ENCODE results near the gene NR2E1.
A peak's percentile ranks its signal among the peaks of the same experiment; 100 is the strongest.

The NR2E1 gene

GRCh38 chr6:108118359-108118724, 47.5 kb upstream of the NR2E1 start:
- H3K4me3 ChIP-seq (ENCODE audit: insufficient read depth in 1 of 2, low read depth in 1 of 2, low read length in 2 of 2), result peak overlapping the region; percentile 60 to 81
- H3K9ac ChIP-seq (ENCODE audit: low read length), result no peak overlapping the region
- 0% methylated on average over 16 of the region's 45 CpGs for WGBS
- no peak overlapping the region for H4K91ac ChIP-seq (ENCODE audit: low read length)
- H2BK120ac ChIP-seq (ENCODE audit: low read depth, low read length), result no peak overlapping the region
- H2BK5ac ChIP-seq (ENCODE audit: low read depth, low read length, poor library complexity, severe bottlenecking), result no peak overlapping the region
- peaks cover 40% of the 10 kb centered on the region for H3K4me1 ChIP-seq (ENCODE audit: control insufficient read depth, insufficient read depth, low read depth, low read length)
- H3K14ac ChIP-seq (ENCODE audit: low read length in 2 of 2), result no peak overlapping the region
- H3K18ac ChIP-seq (ENCODE audit: low read depth in 1 of 2, low read length in 2 of 2), result no peak overlapping the region
- no peak for DNase-seq
- no peak overlapping the region for H2AK5ac ChIP-seq (ENCODE audit: low read length, severe bottlenecking)
- H3K9me3 ChIP-seq (ENCODE audit: control insufficient read depth, low read length), result no peaks in the 10 kb centered on the region
- H2BK12ac ChIP-seq (ENCODE audit: low read length in 2 of 2), result no peak overlapping the region
- peak overlapping the region in 1 of 2 experiments; percentile 86 for H3K23ac ChIP-seq (ENCODE audit: low read length in 2 of 2)
- peaks cover 92 to 94% of the 10 kb centered on the region in 2 experiments for H3K27me3 ChIP-seq (ENCODE audit: control insufficient read depth in 1 of 2, insufficient read depth in 1 of 2, low read length in 2 of 2)
- H3K4ac ChIP-seq (ENCODE audit: low read depth in 1 of 2, low read length in 2 of 2), result no peak overlapping the region
- H2BK15ac ChIP-seq (ENCODE audit: low read depth, poor library complexity, severe bottlenecking), result no peak overlapping the region
- H3K79me1 ChIP-seq (replicated peaks; ENCODE audit: low read length, poor library complexity, severe bottlenecking), result no peaks in the 10 kb centered on the region
- H3K36me3 ChIP-seq (ENCODE audit: control insufficient read depth in 1 of 2, insufficient read depth in 2 of 2, low read depth in 1 of 2, low read length in 2 of 2), result no peaks in the 10 kb centered on the region
- H3K27ac ChIP-seq (ENCODE audit: low read length, poor library complexity, severe bottlenecking), result no peak overlapping the region
- H2AFZ ChIP-seq (ENCODE audit: low read depth, low read length), result no peak overlapping the region
- H4K8ac ChIP-seq (ENCODE audit: low read length), result no peak overlapping the region
- H3K4me2 ChIP-seq (ENCODE audit: low read length, poor library complexity, severe bottlenecking), result peak overlapping the region; percentile 92

GRCh38 chr6:108118810-108119768, 46.7 kb upstream of the NR2E1 start:
- Histone ChIP-seq H3K14ac (ENCODE audit: low read length in 2 of 2) (no peak overlapping the region), H3K9ac (ENCODE audit: low read length) (peak overlapping the region; percentile 22), H4K91ac (ENCODE audit: low read length) (no peak overlapping the region), H2AK5ac (ENCODE audit: low read length, severe bottlenecking) (no peak overlapping the region), H2BK5ac (ENCODE audit: low read depth, low read length, poor library complexity, severe bottlenecking) (no peak overlapping the region), H3K36me3 (ENCODE audit: control insufficient read depth in 1 of 2, insufficient read depth in 2 of 2, low read depth in 1 of 2, low read length in 2 of 2) (no peaks in the 10 kb centered on the region), H3K9me3 (ENCODE audit: control insufficient read depth, low read length) (peaks cover under 1% of the 10 kb centered on the region), H3K79me1 (replicated peaks; ENCODE audit: low read length, poor library complexity, severe bottlenecking) (no peaks in the 10 kb centered on the region), H2BK12ac (ENCODE audit: low read length in 2 of 2) (no peak overlapping the region), H4K8ac (ENCODE audit: low read length) (no peak overlapping the region), H2BK120ac (ENCODE audit: low read depth, low read length) (no peak overlapping the region), H3K27ac (ENCODE audit: low read length, poor library complexity, severe bottlenecking) (no peak overlapping the region), H3K27me3 (ENCODE audit: control insufficient read depth in 1 of 2, insufficient read depth in 1 of 2, low read length in 2 of 2) (peaks cover 95% of the 10 kb centered on the region in 2 experiments), H2BK15ac (ENCODE audit: low read depth, poor library complexity, severe bottlenecking) (no peak overlapping the region), H3K4me2 (ENCODE audit: low read length, poor library complexity, severe bottlenecking) (peak overlapping the region; percentile 89), H3K18ac (ENCODE audit: low read depth in 1 of 2, low read length in 2 of 2) (no peak overlapping the region), H3K4me3 (ENCODE audit: insufficient read depth in 1 of 2, low read depth in 1 of 2, low read length in 2 of 2) (peak overlapping the region; percentile 37 to 72), H3K4ac (ENCODE audit: low read depth in 1 of 2, low read length in 2 of 2) (no peak overlapping the region), H3K23ac (ENCODE audit: low read length in 2 of 2) (peak overlapping the region in 1 of 2 experiments; percentile 81), H2AFZ (ENCODE audit: low read depth, low read length) (no peak overlapping the region), H3K4me1 (ENCODE audit: control insufficient read depth, insufficient read depth, low read depth, low read length) (peaks cover 39% of the 10 kb centered on the region)
- WGBS, result 3% methylated on average over 51 of the region's 67 CpGs
- DNase-seq, result peak; percentile 45

GRCh38 chr6:108119769-108120141, 46.1 kb upstream of the NR2E1 start:
- H2AFZ ChIP-seq (ENCODE audit: low read depth, low read length), result no peak overlapping the region
- H3K27me3 ChIP-seq (ENCODE audit: control insufficient read depth in 1 of 2, insufficient read depth in 1 of 2, low read length in 2 of 2), result peaks cover 96% of the 10 kb centered on the region in 2 experiments
- peak overlapping the region; percentile 50 for H3K4me2 ChIP-seq (ENCODE audit: low read length, poor library complexity, severe bottlenecking)
- no peak overlapping the region for H3K14ac ChIP-seq (ENCODE audit: low read length in 2 of 2)
- H2BK15ac ChIP-seq (ENCODE audit: low read depth, poor library complexity, severe bottlenecking), result no peak overlapping the region
- H3K79me1 ChIP-seq (replicated peaks; ENCODE audit: low read length, poor library complexity, severe bottlenecking), result no peaks in the 10 kb centered on the region
- H2BK12ac ChIP-seq (ENCODE audit: low read length in 2 of 2), result no peak overlapping the region
- no peak overlapping the region for H2BK120ac ChIP-seq (ENCODE audit: low read depth, low read length)
- H3K27ac ChIP-seq (ENCODE audit: low read length, poor library complexity, severe bottlenecking), result no peak overlapping the region
- H3K4me3 ChIP-seq (ENCODE audit: insufficient read depth in 1 of 2, low read depth in 1 of 2, low read length in 2 of 2), result no peak overlapping the region
- H3K23ac ChIP-seq (ENCODE audit: low read length in 2 of 2), result peak overlapping the region; percentile 26 to 81
- no peak overlapping the region for H2BK5ac ChIP-seq (ENCODE audit: low read depth, low read length, poor library complexity, severe bottlenecking)
- DNase-seq, result no peak
- no peak overlapping the region for H3K18ac ChIP-seq (ENCODE audit: low read depth in 1 of 2, low read length in 2 of 2)
- no peak overlapping the region for H2AK5ac ChIP-seq (ENCODE audit: low read length, severe bottlenecking)
- H3K9me3 ChIP-seq (ENCODE audit: control insufficient read depth, low read length), result peaks cover 5% of the 10 kb centered on the region
- no peak overlapping the region for H4K91ac ChIP-seq (ENCODE audit: low read length)
- H3K4ac ChIP-seq (ENCODE audit: low read depth in 1 of 2, low read length in 2 of 2), result no peak overlapping the region
- H3K9ac ChIP-seq (ENCODE audit: low read length), result no peak overlapping the region
- peaks cover 39% of the 10 kb centered on the region for H3K4me1 ChIP-seq (ENCODE audit: control insufficient read depth, insufficient read depth, low read depth, low read length)
- H3K36me3 ChIP-seq (ENCODE audit: control insufficient read depth in 1 of 2, insufficient read depth in 2 of 2, low read depth in 1 of 2, low read length in 2 of 2), result no peaks in the 10 kb centered on the region
- 10% methylated on average over 24 of the region's 24 CpGs for WGBS
- no peak overlapping the region for H4K8ac ChIP-seq (ENCODE audit: low read length)

GRCh38 chr6:108120311-108120710, 45.5 kb upstream of the NR2E1 start:
- no peak overlapping the region for H3K4me2 ChIP-seq (ENCODE audit: low read length, poor library complexity, severe bottlenecking)
- peaks cover 33% of the 10 kb centered on the region for H3K4me1 ChIP-seq (ENCODE audit: control insufficient read depth, insufficient read depth, low read depth, low read length)
- H3K4ac ChIP-seq (ENCODE audit: low read depth in 1 of 2, low read length in 2 of 2), result no peak overlapping the region
- H4K8ac ChIP-seq (ENCODE audit: low read length), result no peak overlapping the region
- H3K27ac ChIP-seq (ENCODE audit: low read length, poor library complexity, severe bottlenecking), result no peak overlapping the region
- no peak overlapping the region for H3K14ac ChIP-seq (ENCODE audit: low read length in 2 of 2)
- no peak overlapping the region for H4K91ac ChIP-seq (ENCODE audit: low read length)
- no peak overlapping the region for H2BK120ac ChIP-seq (ENCODE audit: low read depth, low read length)
- H3K4me3 ChIP-seq (ENCODE audit: insufficient read depth in 1 of 2, low read depth in 1 of 2, low read length in 2 of 2), result no peak overlapping the region
- no peak overlapping the region for H3K23ac ChIP-seq (ENCODE audit: low read length in 2 of 2)
- WGBS, result 15% methylated on average over 2 of the region's 12 CpGs
- H3K79me1 ChIP-seq (replicated peaks; ENCODE audit: low read length, poor library complexity, severe bottlenecking), result no peaks in the 10 kb centered on the region
- peaks cover 95 to 96% of the 10 kb centered on the region in 2 experiments for H3K27me3 ChIP-seq (ENCODE audit: control insufficient read depth in 1 of 2, insufficient read depth in 1 of 2, low read length in 2 of 2)
- H2BK5ac ChIP-seq (ENCODE audit: low read depth, low read length, poor library complexity, severe bottlenecking), result no peak overlapping the region
- H2BK15ac ChIP-seq (ENCODE audit: low read depth, poor library complexity, severe bottlenecking), result no peak overlapping the region
- DNase-seq, result no peak
- no peaks in the 10 kb centered on the region for H3K36me3 ChIP-seq (ENCODE audit: control insufficient read depth in 1 of 2, insufficient read depth in 2 of 2, low read depth in 1 of 2, low read length in 2 of 2)
- H3K18ac ChIP-seq (ENCODE audit: low read depth in 1 of 2, low read length in 2 of 2), result no peak overlapping the region
- no peak overlapping the region for H3K9ac ChIP-seq (ENCODE audit: low read length)
- H2AFZ ChIP-seq (ENCODE audit: low read depth, low read length), result no peak overlapping the region
- peaks cover 5% of the 10 kb centered on the region for H3K9me3 ChIP-seq (ENCODE audit: control insufficient read depth, low read length)
- no peak overlapping the region for H2BK12ac ChIP-seq (ENCODE audit: low read length in 2 of 2)
- no peak overlapping the region for H2AK5ac ChIP-seq (ENCODE audit: low read length, severe bottlenecking)

Measured in mesenchymal stem cell (in vitro differentiated cells and primary cell).